Adrenal gland (tissue), 12 donors: Measurements from ENCODE around the gene GZMB. TPM values are rescaled to one million over a fixed set of nuclear protein-coding genes. Genes with fewer than 3 reads are reported as not detected.
A peak's percentile ranks its signal among the peaks of the same experiment; 100 is the strongest.

Source experiments
- DNase-seq, 7 donors: peaks; one replicate each; pipeline ENCODE4 v3.0.0-alpha.2; 2019 to 2020
- H3K27ac ChIP-seq, 5 donors: fragments of 200-600 bp; sonication (generic) in 4 of 5; 1 replicate in 3 of 5; 2 replicates in 2 of 5; pipeline versions ENCODE4 v1.5.1 to v1.8.0; 2016 to 2020; ENCODE audit warnings: mild to moderate bottlenecking in 1 of 5
- H3K27me3 ChIP-seq: fragments of 200-600 bp; 2 replicates; pipeline ENCODE4 v1.8.0; 2021
- H3K36me3 ChIP-seq, 2 donors: fragments of 200-600 bp; replicated peaks in 1 of 2; 1 replicate in 1 of 2; 2 replicates in 1 of 2; pipeline versions ENCODE4 v1.5.1 to v1.8.0; 2018 to 2022
- H3K4me1 ChIP-seq, 2 donors: fragments of 200-600 bp; replicated peaks in 1 of 2; 1 replicate in 1 of 2; 2 replicates in 1 of 2; pipeline versions ENCODE4 v1.5.1 to v1.8.0; 2018 to 2021
- H3K4me3 ChIP-seq, 4 donors: fragments of 200-600 bp; sonication (generic) in 3 of 4; one replicate each; pipeline ENCODE4 v1.5.1; 2016 to 2018
- H3K9me3 ChIP-seq, 3 donors: fragments of 200-600 bp; sonication (generic) in 1 of 3; replicated peaks in 1 of 3; 1 replicate in 2 of 3; 2 replicates in 1 of 3; pipeline versions ENCODE4 v1.5.1 to v1.8.0; 2016 to 2021
- POLR2A ChIP-seq, 2 donors: fragments of 450-650 bp; IDR thresholded peaks; one replicate each; pipeline ENCODE4 v1.6.1; 2017; ENCODE audit warnings: antibody characterized with exemption in 2 of 2, mild to moderate bottlenecking in 2 of 2, moderate library complexity in 1 of 2
- WGBS, 4 donors: extraction: QIAGEN DNeasy Blood & Tissue Kit in 2 of 4; methylation state at CpG; one replicate each; pipeline versions ENCODE4 v1.1.5 to v1.1.7; 2013 to 2017; 5-methylcytosine and 5-hydroxymethylcytosine counted together
- intact Hi-C, 2 donors: fragments of 100-400 bp; cut with DNase I; formaldehyde crosslinking; loops; one replicate each; pipeline versions ENCODE4 v1.14.1 to v1.15.0; 2022 to 2023
- polyA plus RNA-seq, 3 donors: library from polyadenylated mRNA; stranded (reverse); fragments of 200-250 nt in 2 of 3; fragments of 350-450 nt in 1 of 3; fragmentation: Illumina TruSeq in 1 of 3; extraction: RNeasy Lipid Tissue Mini Kit (QIAGEN cat#74804) in 1 of 3; gene quantifications; one replicate each; pipeline ENCODE4 v1.2.3, GENCODE V29; 2013 to 2014
- total RNA-seq, 9 donors: library from RNA; depleted of rRNA in 4 of 9; stranded (reverse); fragments of >200 nt in 4 of 9; fragments of 120-200 nt in 1 of 9; fragmentation: NEBNext Ultra II Directional in 1 of 9; extraction: Animal tissue kit (Norgen Biotek cat#: 25700) in 1 of 9; gene quantifications; one replicate each; pipeline versions ENCODE4 v1.1.0 to v1.2.4, GENCODE V29; 2013 to 2023
- TF ChIP-seq, protein P1 (sequence below), 6 experiments: fragments of 450-650 bp in 4 of 6; fragments of 200-600 bp in 2 of 6; sonication (generic) in 1 of 6; IDR thresholded peaks; 1 replicate in 5 of 6; 2 replicates in 1 of 6; pipeline versions ENCODE4 v1.5.1 to v1.8.0; 2016 to 2021; ENCODE audit warnings: antibody characterized with exemption in 6 of 6, mild to moderate bottlenecking in 2 of 6, moderate library complexity in 1 of 6
- donor health status: healthy with polysubstance abuse.
- donor health status: Bipolar disorder and iron deficiency.
- donor health status: DM: yes; HTN: yes; CAD: no.
- donor health status: DM: no; HTN: no; CAD: no.
- donor health status: DM: no; HTN: no; CAD: no.
- donor health status: DM: yes; HTN: yes; CAD: no.

Gene GZMB
- total and polyA plus RNA-seq, 12 donors, result 0.39 to 5.6 (median 1.6) TPM; not detected in 2

GRCh38 chr14:24613747-24614146, 20.2 kb downstream of the GZMB start:
- TF ChIP-seq, protein P1, sequence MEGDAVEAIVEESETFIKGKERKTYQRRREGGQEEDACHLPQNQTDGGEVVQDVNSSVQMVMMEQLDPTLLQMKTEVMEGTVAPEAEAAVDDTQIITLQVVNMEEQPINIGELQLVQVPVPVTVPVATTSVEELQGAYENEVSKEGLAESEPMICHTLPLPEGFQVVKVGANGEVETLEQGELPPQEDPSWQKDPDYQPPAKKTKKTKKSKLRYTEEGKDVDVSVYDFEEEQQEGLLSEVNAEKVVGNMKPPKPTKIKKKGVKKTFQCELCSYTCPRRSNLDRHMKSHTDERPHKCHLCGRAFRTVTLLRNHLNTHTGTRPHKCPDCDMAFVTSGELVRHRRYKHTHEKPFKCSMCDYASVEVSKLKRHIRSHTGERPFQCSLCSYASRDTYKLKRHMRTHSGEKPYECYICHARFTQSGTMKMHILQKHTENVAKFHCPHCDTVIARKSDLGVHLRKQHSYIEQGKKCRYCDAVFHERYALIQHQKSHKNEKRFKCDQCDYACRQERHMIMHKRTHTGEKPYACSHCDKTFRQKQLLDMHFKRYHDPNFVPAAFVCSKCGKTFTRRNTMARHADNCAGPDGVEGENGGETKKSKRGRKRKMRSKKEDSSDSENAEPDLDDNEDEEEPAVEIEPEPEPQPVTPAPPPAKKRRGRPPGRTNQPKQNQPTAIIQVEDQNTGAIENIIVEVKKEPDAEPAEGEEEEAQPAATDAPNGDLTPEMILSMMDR (IDR thresholded peaks at IDR 0.05), result no peak
- no peak for TF ChIP-seq POLR2A (IDR thresholded peaks at IDR 0.05)
- H3K9me3 ChIP-seq, result no peaks in the 10 kb centered on the region
- H3K27me3 ChIP-seq, result no peaks in the 10 kb centered on the region
- DNase-seq, result no peak
- intact Hi-C loops, result no loop called here
- H3K4me1 ChIP-seq, result no peaks in the 10 kb centered on the region
- H3K36me3 ChIP-seq, result no peaks in the 10 kb centered on the region
- H3K4me3 ChIP-seq, result no peak overlapping the region
- WGBS, 4 donors, result 83 to 97% (median 89%) methylated on average over 2 of the region's 2 CpGs
- no peak overlapping the region for H3K27ac ChIP-seq

GRCh38 chr14:24613241-24613640, 20.7 kb downstream of the GZMB start:
- DNase-seq, result no peak
- Histone ChIP-seq H3K9me3 (no peaks in the 10 kb centered on the region), H3K36me3 (no peaks in the 10 kb centered on the region), H3K27ac (no peak overlapping the region), H3K4me1 (no peaks in the 10 kb centered on the region), H3K27me3 (no peaks in the 10 kb centered on the region), H3K4me3 (no peak overlapping the region)
- whole genome bisulfite sequencing, 4 donors, result 41 to 71% (median 62%) methylated on average over 1 of the region's 1 CpG
- no peak for TF ChIP-seq POLR2A (IDR thresholded peaks at IDR 0.05)
- TF ChIP-seq, protein P1 (IDR thresholded peaks at IDR 0.05), result no peak
- intact Hi-C loops, result no loop called here

- H3K9me3 ChIP-seq, result no peaks in the 10 kb centered on the region
- no peak overlapping the region for H3K4me3 ChIP-seq
- no peak overlapping the region for H3K27ac ChIP-seq
- TF ChIP-seq, protein P1 (IDR thresholded peaks at IDR 0.05), result no peak
- H3K27me3 ChIP-seq, result no peaks in the 10 kb centered on the region
- DNase-seq, result peak in 1 of 7 donors; percentile 7
- H3K4me1 ChIP-seq, result no peaks in the 10 kb centered on the region
- intact Hi-C loops, result no loop called here
- H3K36me3 ChIP-seq, result no peaks in the 10 kb centered on the region
These were observed 21.8 kb downstream of the GZMB start for GRCh38 chr14:24612196-24612595.

DNA sequence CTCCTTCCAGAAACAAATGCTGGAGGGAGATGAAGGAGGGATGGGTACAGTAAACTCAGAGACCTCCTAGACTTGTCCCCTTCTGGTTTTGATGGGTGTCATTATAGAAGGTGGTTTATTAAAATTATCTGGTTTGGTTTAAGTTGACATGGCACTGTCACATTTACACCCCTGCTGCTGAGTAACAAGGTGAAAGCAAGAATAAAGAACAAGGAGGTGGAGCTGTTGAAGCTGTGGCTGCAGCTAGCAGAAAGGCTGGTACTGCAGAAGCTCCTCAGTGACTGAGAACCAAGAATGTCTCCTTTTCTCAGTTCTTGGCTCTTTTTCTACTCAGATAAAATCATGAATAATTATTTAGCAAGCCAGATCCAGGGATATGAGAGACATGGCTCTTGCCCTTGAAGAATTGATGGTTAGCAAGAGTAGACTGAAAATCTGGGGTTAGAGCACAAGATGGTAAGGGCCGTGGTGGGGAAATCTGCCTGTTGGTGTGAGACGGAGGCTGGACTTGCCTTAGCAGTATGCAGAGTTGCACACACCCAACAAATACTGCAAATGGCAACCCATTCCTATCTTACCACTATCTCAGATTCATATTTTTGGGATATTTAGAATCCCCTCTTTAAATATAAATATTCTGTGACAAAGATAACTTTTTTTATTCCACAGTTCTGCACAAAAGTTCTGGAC, 24.2 kb downstream of the GZMB start, which contains the start of gene GZMH:
GZMH (minus strand) TSS at position 31 of the 690 bp plus-strand sequence. CDS start 72 bp downstream, outside the sequence.
- intact Hi-C loops, result no loop called here
- Histone ChIP-seq H3K9me3 (no peaks in the 10 kb centered on the region), H3K36me3 (no peaks in the 10 kb centered on the region), H3K27ac (no peak within 1 kb of the TSS), H3K27me3 (no peaks in the 10 kb centered on the region), H3K4me3 (no peak within 1 kb of the TSS), H3K4me1 (no peaks in the 10 kb centered on the region)
- DNase-seq, result no peak
- no peak for TF ChIP-seq POLR2A (IDR thresholded peaks at IDR 0.05)
- TF ChIP-seq, protein P1 (IDR thresholded peaks at IDR 0.05), result no peak
- 74 to 78% (median 78%) methylated on average over 2 of the region's 2 CpGs for WGBS, 4 donors
